K562 treated with DMSO at 1 percent for 24 hours (cell line): ENCODE measurements around the gene CRYBA4. TPM values are rescaled to one million over a fixed set of nuclear protein-coding genes. Genes with fewer than 3 reads are reported as not detected.

Source experiments
- total RNA-seq: library from RNA; unstranded; fragments of 300-600 nt; gene quantifications from 2 replicates; pipeline ENCODE4 v1.2.3, GENCODE V29; 2022; ENCODE audit warnings: low read depth; ENCODE audit not compliant: insufficient read depth

Gene CRYBA4
- 1.4 TPM in 1 of 2 replicates, not detected in the other for total RNA-seq

DNA sequence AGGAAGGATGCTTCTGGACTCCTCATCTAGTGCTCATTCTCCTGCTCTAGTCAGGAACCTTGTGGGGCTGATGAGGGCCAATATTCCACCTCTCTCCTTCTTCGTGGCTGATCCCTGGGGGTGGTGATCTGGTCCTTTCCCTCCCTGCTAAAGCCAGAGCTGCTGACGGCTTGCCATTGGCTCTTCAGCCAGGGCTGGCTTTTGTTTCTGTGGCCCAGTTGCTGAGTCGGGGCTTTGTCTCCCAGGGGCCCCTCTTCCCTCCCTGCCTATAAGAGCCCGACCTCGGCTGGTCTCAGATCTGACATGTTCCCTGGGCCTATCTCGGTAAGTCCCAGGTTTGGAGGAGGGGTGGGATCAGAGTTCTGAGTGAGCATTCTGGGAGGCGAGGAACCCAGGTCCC, at the start of gene CRYBA4:
CRYBA4 (plus strand) TSS at position 301 of the 400 bp plus-strand sequence. CDS start 634 bp downstream, outside the sequence.

GRCh38 chr22:26589845-26590736, 31.7 kb upstream of the CRYBA4 start, which contains the start of gene TPST2:
TPST2 (minus strand) TSS chr22:26590132; CDS start chr22:26541630, 48,502 bp downstream.

GRCh38 chr22:26617271-26618199, 4.2 kb upstream of the CRYBA4 start, which contains the start of gene CRYBB1:
CRYBB1 (minus strand) TSS chr22:26618027; CDS start chr22:26616319, 1,708 bp downstream.

GRCh38 chr22:26656891-26657851, 35.4 kb downstream of the CRYBA4 start, which contains the start of gene MIAT:
MIAT (plus strand) TSS chr22:26657588.

Other genes with a start within 250 kb of the CRYBA4 start
- gene ASPHD2, start 192.7 kb upstream of the CRYBA4 start, total RNA-seq = 1.5 and 1.6 TPM in 2 replicates
- 16.7 and 18.5 TPM in 2 replicates for gene HPS4, start 138.2 kb upstream of the CRYBA4 start, total RNA-seq
- gene SRRD, start 138.1 kb upstream of the CRYBA4 start, total RNA-seq = 8.5 and 11.9 TPM in 2 replicates
- 23.5 and 25.3 TPM in 2 replicates for gene TFIP11, start 109.5 kb upstream of the CRYBA4 start, total RNA-seq
- gene TPST2, start 31.8 kb upstream of the CRYBA4 start, total RNA-seq = 84.1 and 85.9 TPM in 2 replicates
- gene CRYBB1, start 3.9 kb upstream of the CRYBA4 start, total RNA-seq = not detected in 2 replicates
- 0.25 and 0.65 TPM in 2 replicates for gene MIAT, start 35.6 kb downstream of the CRYBA4 start, total RNA-seq